Measurements from ENCODE around the gene PRKCH. TPM values are rescaled to one million over a fixed set of nuclear protein-coding genes. Genes with fewer than 3 reads are reported as not detected.

Gene PRKCH
- total RNA-seq, 1 experiment from 2014 or later: 10.3 TPM

DNA sequence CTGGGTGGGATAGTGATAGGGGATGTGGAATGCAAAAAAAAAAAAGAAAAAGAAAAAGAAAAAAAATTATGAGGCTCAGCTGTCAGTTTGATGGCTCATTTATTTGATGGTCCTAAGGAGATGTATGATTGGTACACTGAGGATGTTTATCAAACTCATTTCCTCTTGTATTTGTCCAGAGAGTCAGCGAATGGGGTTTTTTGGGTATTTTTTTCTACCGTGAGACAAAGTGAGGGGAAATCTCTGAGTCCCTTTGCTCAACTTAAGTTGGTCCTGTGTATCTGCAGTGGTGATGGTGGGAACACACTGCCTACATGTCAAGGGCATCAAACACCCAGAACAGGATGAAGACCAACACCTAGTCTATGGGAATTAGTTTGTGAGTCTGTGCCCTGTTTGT, 197.0 kb downstream of the PRKCH start:
- Mint-ChIP-seq H3K36me3 (no peaks in the 10 kb centered on the region), H3K9me3 (no peaks in the 10 kb centered on the region), H3K27ac (no peak overlapping the region), H3K4me1 (no peaks in the 10 kb centered on the region), H3K4me3 (no peak overlapping the region), H3K27me3 (ENCODE audit: low read depth) (no peaks in the 10 kb centered on the region)
- POLR2A ChIA-PET: interaction anchor here (0.9 kb wide), 1 partner anchor 177 kb away, joined by 3 read pairs; the partner anchor contains the start of gene HIF1A
- no peak for TF ChIP-seq KAT7 (CRISPR knock-in tag; IDR thresholded peaks at IDR 0.05; ENCODE audit: borderline replicate concordance)
- ATAC-seq (no peak), DNase-seq (ENCODE audit: low spot score) (no peak)
- CTCF ChIA-PET: no interaction called here

DNA sequence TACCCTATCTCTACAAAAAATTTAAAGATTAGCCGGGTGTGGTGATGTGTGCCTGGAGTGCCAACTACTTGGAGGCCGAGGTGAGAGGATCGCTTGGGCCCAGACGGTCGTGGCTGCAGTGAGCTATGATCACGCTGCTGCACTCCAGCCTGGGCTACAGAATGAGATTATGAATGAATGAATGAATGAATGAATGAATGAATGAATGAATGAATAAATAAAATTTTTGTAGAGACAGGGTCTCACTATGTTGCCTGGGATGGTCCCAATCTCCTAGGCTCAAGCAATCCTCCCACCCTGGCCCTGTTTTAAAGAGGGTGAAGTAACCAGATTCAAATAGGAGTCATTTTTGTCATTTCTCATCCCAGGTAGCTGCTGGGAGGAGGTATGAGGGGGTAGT, 197.7 kb downstream of the PRKCH start:
- CTCF ChIA-PET: no interaction called here
- Mint-ChIP-seq H3K27me3 (ENCODE audit: low read depth) (no peaks in the 10 kb centered on the region), H3K9me3 (no peaks in the 10 kb centered on the region), H3K4me1 (peaks cover 6% of the 10 kb centered on the region), H3K4me3 (no peak overlapping the region), H3K27ac (no peak overlapping the region), H3K36me3 (no peaks in the 10 kb centered on the region)
- DNase-seq (ENCODE audit: low spot score) (no peak), ATAC-seq (no peak)
- TF ChIP-seq, protein P1, sequence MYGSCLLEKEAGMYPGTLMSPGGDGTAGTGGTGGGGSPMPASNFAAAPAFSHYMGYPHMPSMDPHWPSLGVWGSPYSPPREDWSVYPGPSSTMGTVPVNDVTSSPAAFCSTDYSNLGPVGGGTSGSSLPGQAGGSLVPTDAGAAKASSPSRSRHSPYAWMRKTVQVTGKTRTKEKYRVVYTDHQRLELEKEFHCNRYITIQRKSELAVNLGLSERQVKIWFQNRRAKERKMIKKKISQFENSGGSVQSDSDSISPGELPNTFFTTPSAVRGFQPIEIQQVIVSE (CRISPR knock-in tag; IDR thresholded peaks at IDR 0.05; ENCODE audit: borderline replicate concordance): no peak
- no peak for TF ChIP-seq TCF7 (CRISPR knock-in tag; IDR thresholded peaks at IDR 0.05; ENCODE audit: low read depth)
- TF ChIP-seq FOXJ3 (CRISPR knock-in tag; IDR thresholded peaks at IDR 0.05; ENCODE audit: borderline replicate concordance): no peak
- TF ChIP-seq, protein P2, sequence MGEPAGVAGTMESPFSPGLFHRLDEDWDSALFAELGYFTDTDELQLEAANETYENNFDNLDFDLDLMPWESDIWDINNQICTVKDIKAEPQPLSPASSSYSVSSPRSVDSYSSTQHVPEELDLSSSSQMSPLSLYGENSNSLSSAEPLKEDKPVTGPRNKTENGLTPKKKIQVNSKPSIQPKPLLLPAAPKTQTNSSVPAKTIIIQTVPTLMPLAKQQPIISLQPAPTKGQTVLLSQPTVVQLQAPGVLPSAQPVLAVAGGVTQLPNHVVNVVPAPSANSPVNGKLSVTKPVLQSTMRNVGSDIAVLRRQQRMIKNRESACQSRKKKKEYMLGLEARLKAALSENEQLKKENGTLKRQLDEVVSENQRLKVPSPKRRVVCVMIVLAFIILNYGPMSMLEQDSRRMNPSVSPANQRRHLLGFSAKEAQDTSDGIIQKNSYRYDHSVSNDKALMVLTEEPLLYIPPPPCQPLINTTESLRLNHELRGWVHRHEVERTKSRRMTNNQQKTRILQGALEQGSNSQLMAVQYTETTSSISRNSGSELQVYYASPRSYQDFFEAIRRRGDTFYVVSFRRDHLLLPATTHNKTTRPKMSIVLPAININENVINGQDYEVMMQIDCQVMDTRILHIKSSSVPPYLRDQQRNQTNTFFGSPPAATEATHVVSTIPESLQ (CRISPR knock-in tag; IDR thresholded peaks at IDR 0.05): no peak
- TF ChIP-seq, protein P3, sequence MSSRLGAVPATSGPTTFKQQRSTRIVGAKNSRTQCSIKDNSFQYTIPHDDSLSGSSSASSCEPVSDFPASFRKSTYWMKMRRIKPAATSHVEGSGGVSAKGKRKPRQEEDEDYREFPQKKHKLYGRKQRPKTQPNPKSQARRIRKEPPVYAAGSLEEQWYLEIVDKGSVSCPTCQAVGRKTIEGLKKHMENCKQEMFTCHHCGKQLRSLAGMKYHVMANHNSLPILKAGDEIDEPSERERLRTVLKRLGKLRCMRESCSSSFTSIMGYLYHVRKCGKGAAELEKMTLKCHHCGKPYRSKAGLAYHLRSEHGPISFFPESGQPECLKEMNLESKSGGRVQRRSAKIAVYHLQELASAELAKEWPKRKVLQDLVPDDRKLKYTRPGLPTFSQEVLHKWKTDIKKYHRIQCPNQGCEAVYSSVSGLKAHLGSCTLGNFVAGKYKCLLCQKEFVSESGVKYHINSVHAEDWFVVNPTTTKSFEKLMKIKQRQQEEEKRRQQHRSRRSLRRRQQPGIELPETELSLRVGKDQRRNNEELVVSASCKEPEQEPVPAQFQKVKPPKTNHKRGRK (CRISPR knock-in tag; IDR thresholded peaks at IDR 0.05; ENCODE audit: borderline replicate concordance): no peak
- TF ChIP-seq TP53 (CRISPR knock-in tag; IDR thresholded peaks at IDR 0.05): no peak
- no peak for TF ChIP-seq FOXK1 (CRISPR knock-in tag; IDR thresholded peaks at IDR 0.05)
- TF ChIP-seq ELF4 (CRISPR knock-in tag; IDR thresholded peaks at IDR 0.05; ENCODE audit: low read depth): no peak
- no peak for TF ChIP-seq ZNF317 (CRISPR knock-in tag; IDR thresholded peaks at IDR 0.05; ENCODE audit: borderline replicate concordance, low read depth)
- no peak for TF ChIP-seq ZNF138 (CRISPR knock-in tag; conservative IDR thresholded peaks at IDR 0.05)
- TF ChIP-seq ETV6 (CRISPR knock-in tag; IDR thresholded peaks at IDR 0.05): no peak
- TF ChIP-seq, protein P4, sequence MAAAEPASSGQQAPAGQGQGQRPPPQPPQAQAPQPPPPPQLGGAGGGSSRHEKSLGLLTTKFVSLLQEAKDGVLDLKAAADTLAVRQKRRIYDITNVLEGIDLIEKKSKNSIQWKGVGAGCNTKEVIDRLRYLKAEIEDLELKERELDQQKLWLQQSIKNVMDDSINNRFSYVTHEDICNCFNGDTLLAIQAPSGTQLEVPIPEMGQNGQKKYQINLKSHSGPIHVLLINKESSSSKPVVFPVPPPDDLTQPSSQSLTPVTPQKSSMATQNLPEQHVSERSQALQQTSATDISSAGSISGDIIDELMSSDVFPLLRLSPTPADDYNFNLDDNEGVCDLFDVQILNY (CRISPR knock-in tag; IDR thresholded peaks at IDR 0.05): no peak
- no peak for TF ChIP-seq SMAD4 (CRISPR knock-in tag; IDR thresholded peaks at IDR 0.05)
- TF ChIP-seq NFATC4 (CRISPR knock-in tag; IDR thresholded peaks at IDR 0.05): no peak
- TF ChIP-seq, protein P5, sequence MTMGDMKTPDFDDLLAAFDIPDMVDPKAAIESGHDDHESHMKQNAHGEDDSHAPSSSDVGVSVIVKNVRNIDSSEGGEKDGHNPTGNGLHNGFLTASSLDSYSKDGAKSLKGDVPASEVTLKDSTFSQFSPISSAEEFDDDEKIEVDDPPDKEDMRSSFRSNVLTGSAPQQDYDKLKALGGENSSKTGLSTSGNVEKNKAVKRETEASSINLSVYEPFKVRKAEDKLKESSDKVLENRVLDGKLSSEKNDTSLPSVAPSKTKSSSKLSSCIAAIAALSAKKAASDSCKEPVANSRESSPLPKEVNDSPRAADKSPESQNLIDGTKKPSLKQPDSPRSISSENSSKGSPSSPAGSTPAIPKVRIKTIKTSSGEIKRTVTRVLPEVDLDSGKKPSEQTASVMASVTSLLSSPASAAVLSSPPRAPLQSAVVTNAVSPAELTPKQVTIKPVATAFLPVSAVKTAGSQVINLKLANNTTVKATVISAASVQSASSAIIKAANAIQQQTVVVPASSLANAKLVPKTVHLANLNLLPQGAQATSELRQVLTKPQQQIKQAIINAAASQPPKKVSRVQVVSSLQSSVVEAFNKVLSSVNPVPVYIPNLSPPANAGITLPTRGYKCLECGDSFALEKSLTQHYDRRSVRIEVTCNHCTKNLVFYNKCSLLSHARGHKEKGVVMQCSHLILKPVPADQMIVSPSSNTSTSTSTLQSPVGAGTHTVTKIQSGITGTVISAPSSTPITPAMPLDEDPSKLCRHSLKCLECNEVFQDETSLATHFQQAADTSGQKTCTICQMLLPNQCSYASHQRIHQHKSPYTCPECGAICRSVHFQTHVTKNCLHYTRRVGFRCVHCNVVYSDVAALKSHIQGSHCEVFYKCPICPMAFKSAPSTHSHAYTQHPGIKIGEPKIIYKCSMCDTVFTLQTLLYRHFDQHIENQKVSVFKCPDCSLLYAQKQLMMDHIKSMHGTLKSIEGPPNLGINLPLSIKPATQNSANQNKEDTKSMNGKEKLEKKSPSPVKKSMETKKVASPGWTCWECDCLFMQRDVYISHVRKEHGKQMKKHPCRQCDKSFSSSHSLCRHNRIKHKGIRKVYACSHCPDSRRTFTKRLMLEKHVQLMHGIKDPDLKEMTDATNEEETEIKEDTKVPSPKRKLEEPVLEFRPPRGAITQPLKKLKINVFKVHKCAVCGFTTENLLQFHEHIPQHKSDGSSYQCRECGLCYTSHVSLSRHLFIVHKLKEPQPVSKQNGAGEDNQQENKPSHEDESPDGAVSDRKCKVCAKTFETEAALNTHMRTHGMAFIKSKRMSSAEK (CRISPR knock-in tag; IDR thresholded peaks at IDR 0.05; ENCODE audit: borderline replicate concordance): no peak
- no peak for TF ChIP-seq ZNF423 (CRISPR knock-in tag; IDR thresholded peaks at IDR 0.05)
- POLR2A ChIA-PET: no interaction called here

All from WTC11 (cell line).